ENCODE results near the gene ZNF292.

Gene ZNF292

GRCh38 chr6:87154993-87155841 is at the start of gene ZNF292:
ZNF292 (plus strand) TSS chr6:87155565; CDS start chr6:87155592, 27 bp downstream.
- in situ Hi-C loops (cut with MboI; ENCODE audit: low sequenced_read_pairs, unreplicated experiment), result no loop called here
- DNase-seq (ENCODE audit: low spot score), result peak; percentile 94
- TF ChIP-seq, protein P1, sequence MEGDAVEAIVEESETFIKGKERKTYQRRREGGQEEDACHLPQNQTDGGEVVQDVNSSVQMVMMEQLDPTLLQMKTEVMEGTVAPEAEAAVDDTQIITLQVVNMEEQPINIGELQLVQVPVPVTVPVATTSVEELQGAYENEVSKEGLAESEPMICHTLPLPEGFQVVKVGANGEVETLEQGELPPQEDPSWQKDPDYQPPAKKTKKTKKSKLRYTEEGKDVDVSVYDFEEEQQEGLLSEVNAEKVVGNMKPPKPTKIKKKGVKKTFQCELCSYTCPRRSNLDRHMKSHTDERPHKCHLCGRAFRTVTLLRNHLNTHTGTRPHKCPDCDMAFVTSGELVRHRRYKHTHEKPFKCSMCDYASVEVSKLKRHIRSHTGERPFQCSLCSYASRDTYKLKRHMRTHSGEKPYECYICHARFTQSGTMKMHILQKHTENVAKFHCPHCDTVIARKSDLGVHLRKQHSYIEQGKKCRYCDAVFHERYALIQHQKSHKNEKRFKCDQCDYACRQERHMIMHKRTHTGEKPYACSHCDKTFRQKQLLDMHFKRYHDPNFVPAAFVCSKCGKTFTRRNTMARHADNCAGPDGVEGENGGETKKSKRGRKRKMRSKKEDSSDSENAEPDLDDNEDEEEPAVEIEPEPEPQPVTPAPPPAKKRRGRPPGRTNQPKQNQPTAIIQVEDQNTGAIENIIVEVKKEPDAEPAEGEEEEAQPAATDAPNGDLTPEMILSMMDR (IDR thresholded peaks at IDR 0.05; ENCODE audit: borderline replicate concordance, control extremely low read depth, extremely low read depth, insufficient read depth, missing control alignments), result no peak

GRCh38 chr6:87105823-87106222 is 49.5 kb upstream of the ZNF292 start:
- TF ChIP-seq, protein P1 (IDR thresholded peaks at IDR 0.05; ENCODE audit: borderline replicate concordance, control extremely low read depth, extremely low read depth, insufficient read depth, missing control alignments), result no peak
- DNase-seq (ENCODE audit: low spot score), result no peak
- in situ Hi-C loops (cut with MboI; ENCODE audit: low sequenced_read_pairs, unreplicated experiment), result no loop called here

DNA sequence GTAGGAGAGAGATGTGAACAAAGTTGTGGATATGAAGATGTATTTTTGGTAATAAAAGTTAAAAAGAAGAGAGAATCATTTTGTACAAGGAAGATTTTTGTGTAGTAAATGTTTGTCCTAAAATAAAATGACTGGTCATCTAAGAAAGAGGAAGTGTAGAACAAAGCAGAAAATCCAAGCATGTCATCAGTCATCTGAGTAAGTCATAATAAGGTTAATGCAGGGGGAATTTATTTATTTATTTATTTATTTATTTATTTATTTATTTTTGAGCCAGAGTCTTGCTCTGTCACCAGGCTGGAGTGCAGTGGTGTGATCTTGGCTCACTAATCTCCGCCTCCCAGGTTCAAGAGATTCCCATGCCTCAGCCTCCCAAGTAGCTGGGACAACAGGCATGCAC is 44.7 kb upstream of the ZNF292 start:
- in situ Hi-C loops (cut with MboI; ENCODE audit: low sequenced_read_pairs, unreplicated experiment), result no loop called here
- DNase-seq (ENCODE audit: low spot score), result no peak
- TF ChIP-seq, protein P1 (IDR thresholded peaks at IDR 0.05; ENCODE audit: borderline replicate concordance, control extremely low read depth, extremely low read depth, insufficient read depth, missing control alignments), result no peak

DNA sequence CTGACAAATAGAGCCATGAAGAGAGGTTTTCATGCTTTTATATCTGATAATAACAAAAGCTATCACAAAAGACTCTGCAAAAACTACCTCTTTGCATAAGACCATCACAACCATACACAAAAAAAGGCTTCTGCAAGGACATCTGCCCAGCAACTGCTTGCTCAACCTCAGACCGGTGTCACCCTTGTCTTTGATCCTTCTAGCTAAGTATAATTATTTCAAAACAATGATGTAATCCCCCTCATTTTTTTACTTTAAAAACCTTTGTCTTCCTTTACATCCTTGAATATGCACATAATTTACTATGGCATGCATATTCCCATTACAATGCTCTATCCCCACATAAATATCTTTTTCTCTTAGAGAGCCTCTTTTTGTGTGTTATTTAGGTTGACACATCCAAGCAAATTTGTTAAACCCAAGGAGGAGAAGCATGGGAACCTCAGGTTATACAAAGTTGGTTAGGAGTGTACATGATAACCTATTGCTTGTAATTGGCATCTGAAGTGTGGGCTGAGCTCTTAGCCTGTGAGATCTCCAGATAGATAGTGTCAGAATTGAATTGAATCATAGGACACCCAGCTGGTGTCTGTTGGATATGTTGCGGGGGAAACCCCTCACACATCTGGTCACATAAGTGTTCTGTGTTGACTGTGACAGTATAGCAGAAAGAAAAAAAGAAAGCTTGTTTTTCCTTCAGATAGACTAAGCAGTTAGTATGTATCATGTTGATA is 39.8 kb upstream of the ZNF292 start:
- DNase-seq (ENCODE audit: low spot score), result peak; percentile 42
- in situ Hi-C loops (cut with MboI; ENCODE audit: low sequenced_read_pairs, unreplicated experiment), result no loop called here
- TF ChIP-seq, protein P1 (IDR thresholded peaks at IDR 0.05; ENCODE audit: borderline replicate concordance, control extremely low read depth, extremely low read depth, insufficient read depth, missing control alignments), result no peak

DNA sequence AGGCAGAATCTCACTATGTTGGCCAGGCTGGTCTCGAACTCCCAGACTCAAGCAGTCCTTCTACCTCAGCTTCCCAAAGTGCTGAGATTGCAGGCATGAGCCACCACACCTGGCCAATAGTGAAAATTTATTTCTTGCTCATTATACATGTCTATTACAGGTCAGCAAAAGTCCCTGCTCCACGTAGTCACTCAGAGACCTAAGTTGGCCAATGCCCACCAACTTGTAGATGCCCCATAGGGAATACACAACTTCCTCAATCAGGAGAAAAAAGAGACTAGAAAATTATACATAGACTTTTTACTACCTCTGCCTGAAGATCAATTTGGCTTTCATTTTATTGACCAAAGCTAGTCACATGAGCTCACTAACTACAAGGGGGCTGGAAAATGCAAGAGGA is 38.4 kb upstream of the ZNF292 start:
- no peak for DNase-seq (ENCODE audit: low spot score)
- in situ Hi-C loops (cut with MboI; ENCODE audit: low sequenced_read_pairs, unreplicated experiment), result no loop called here
- TF ChIP-seq, protein P1 (IDR thresholded peaks at IDR 0.05; ENCODE audit: borderline replicate concordance, control extremely low read depth, extremely low read depth, insufficient read depth, missing control alignments), result no peak

GRCh38 chr6:87118054-87118453 is 37.3 kb upstream of the ZNF292 start:
- DNase-seq (ENCODE audit: low spot score), result no peak
- in situ Hi-C loops (cut with MboI; ENCODE audit: low sequenced_read_pairs, unreplicated experiment), result no loop called here
- TF ChIP-seq, protein P1 (IDR thresholded peaks at IDR 0.05; ENCODE audit: borderline replicate concordance, control extremely low read depth, extremely low read depth, insufficient read depth, missing control alignments), result no peak

Measured in GM13976 (cell line).